GM12875 (cell line): ENCODE data around the gene MIOS.

Experiments
- H3K4me3 ChIP-seq: one replicate; pipeline ENCODE4 v1.5.1; 2011; ENCODE audit warnings: low read depth, low read length, control low read depth
- CTCF ChIP-seq: IDR thresholded peaks from 2 replicates; pipeline ENCODE4 v1.5.1; 2011; ENCODE audit warnings: low read depth, mild to moderate bottlenecking, control low read depth, inconsistent platforms, low read length, moderate library complexity, borderline replicate concordance; ENCODE audit not compliant: insufficient read depth

The MIOS gene

GRCh38 chr7:7563813-7564212, 2.9 kb upstream of the MIOS start:
- H3K4me3 ChIP-seq: no peak overlapping the region
- TF ChIP-seq CTCF: no peak

GRCh38 chr7:7564323-7564780, 2.3 kb upstream of the MIOS start:
- no peak overlapping the region for H3K4me3 ChIP-seq
- no peak for TF ChIP-seq CTCF

- TF ChIP-seq CTCF: no peak
- no peak overlapping the region for H3K4me3 ChIP-seq
Measured at GRCh38 chr7:7565018-7565680, 1.5 kb upstream of the MIOS start.

- no peak for TF ChIP-seq CTCF
- peak overlapping the region; percentile 71 for H3K4me3 ChIP-seq
Measured at GRCh38 chr7:7565746-7566650, 686 bp upstream of the MIOS start.

- H3K4me3 ChIP-seq: peak overlapping the region; percentile 71
- TF ChIP-seq CTCF: no peak
Measured at GRCh38 chr7:7567898-7568531, 1.3 kb downstream of the MIOS start.

GRCh38 chr7:7568553-7568952, 1.9 kb downstream of the MIOS start:
- no peak for TF ChIP-seq CTCF
- peak overlapping the region; percentile 71 for H3K4me3 ChIP-seq
